Measurements from ENCODE around the gene RUBCN.

DNA sequence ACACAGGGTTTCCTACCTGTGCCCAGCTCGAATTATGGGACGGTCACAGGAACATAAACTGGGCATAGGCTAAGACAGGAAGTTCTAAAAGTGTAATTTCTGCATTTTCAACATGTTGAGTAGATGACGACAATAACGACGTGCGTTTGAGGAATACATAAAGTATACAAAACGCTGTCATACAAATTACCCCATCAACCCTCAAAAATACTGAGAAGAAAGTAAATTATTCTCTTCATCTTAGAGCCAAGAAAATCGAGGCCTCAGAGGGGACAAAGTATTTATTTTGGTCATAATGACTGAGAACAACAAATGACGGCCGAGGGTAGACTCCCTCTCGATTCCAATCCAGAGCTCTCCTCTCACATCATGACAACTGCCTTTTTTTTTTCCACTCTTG is 60.8 kb downstream of the RUBCN start:
- TF ChIP-seq, protein P1, sequence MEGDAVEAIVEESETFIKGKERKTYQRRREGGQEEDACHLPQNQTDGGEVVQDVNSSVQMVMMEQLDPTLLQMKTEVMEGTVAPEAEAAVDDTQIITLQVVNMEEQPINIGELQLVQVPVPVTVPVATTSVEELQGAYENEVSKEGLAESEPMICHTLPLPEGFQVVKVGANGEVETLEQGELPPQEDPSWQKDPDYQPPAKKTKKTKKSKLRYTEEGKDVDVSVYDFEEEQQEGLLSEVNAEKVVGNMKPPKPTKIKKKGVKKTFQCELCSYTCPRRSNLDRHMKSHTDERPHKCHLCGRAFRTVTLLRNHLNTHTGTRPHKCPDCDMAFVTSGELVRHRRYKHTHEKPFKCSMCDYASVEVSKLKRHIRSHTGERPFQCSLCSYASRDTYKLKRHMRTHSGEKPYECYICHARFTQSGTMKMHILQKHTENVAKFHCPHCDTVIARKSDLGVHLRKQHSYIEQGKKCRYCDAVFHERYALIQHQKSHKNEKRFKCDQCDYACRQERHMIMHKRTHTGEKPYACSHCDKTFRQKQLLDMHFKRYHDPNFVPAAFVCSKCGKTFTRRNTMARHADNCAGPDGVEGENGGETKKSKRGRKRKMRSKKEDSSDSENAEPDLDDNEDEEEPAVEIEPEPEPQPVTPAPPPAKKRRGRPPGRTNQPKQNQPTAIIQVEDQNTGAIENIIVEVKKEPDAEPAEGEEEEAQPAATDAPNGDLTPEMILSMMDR (IDR thresholded peaks at IDR 0.05): no peak
- TF ChIP-seq POLR2A (IDR thresholded peaks at IDR 0.05): no peak
